Neural cell (in vitro differentiated cells): ENCODE results near the gene SULT1C2.

Experiments used
- CTCF ChIP-seq: fragments of 450-650 bp; IDR thresholded peaks from 2 replicates; pipeline ENCODE4 v1.5.1; 2014; ENCODE audit warnings: antibody characterized with exemption, mild to moderate bottlenecking, moderate library complexity; ENCODE audit not compliant: poor library complexity, severe bottlenecking
- EZH2 ChIP-seq: fragments of 200-600, 300-800 bp; shearing (Covaris generic), sonication (generic); IDR thresholded peaks from 2 replicates; pipeline ENCODE4 v1.6.1; 2014; ENCODE audit warnings: antibody characterized with exemption, low read length, borderline replicate concordance, mild to moderate bottlenecking; ENCODE audit not compliant: insufficient read depth, poor library complexity, severe bottlenecking
- MXI1 ChIP-seq: fragments of 450-650 bp; conservative IDR thresholded peaks from 2 replicates; pipeline ENCODE4 v1.6.1; 2014; ENCODE audit warnings: antibody characterized with exemption, mild to moderate bottlenecking; ENCODE audit not compliant: poor library complexity, severe bottlenecking
- POLR2AphosphoS5 ChIP-seq: IDR thresholded peaks from 2 replicates; pipeline ENCODE4 v1.6.1; 2012
- SMC3 ChIP-seq: fragments of 450-650 bp; conservative IDR thresholded peaks from 2 replicates; pipeline ENCODE4 v1.6.1; 2014; ENCODE audit warnings: antibody characterized with exemption, mild to moderate bottlenecking, moderate library complexity; ENCODE audit not compliant: poor library complexity
- TAF1 ChIP-seq: IDR thresholded peaks from 2 replicates; pipeline ENCODE4 v1.6.1; 2012; ENCODE audit warnings: low read depth

GRCh38 chr2:108351889-108352288 is 63.2 kb downstream of the SULT1C2 start:
- TF ChIP-seq TAF1 = no peak
- TF ChIP-seq CTCF = no peak
- no peak for TF ChIP-seq SMC3
- no peak for TF ChIP-seq EZH2
- no peak for TF ChIP-seq MXI1
- no peak for TF ChIP-seq POLR2AphosphoS5
